HG03565 (cell line): ENCODE data around the gene IRF2.
A peak's percentile ranks its signal among the peaks of the same experiment; 100 is the strongest.

ENCODE experiments used
- ATAC-seq: cut with Tn5 transposase; IDR thresholded peaks from one replicate; pipeline ENCODE4 v1.9.1; 2021; ENCODE audit warnings: mild to moderate bottlenecking, moderate library complexity; ENCODE audit not compliant: unreplicated experiment

Gene IRF2

GRCh38 chr4:184451726-184452125 is 22.6 kb downstream of the IRF2 start:
- ATAC-seq: no peak

GRCh38 chr4:184450743-184451535 is 23.4 kb downstream of the IRF2 start:
- no peak for ATAC-seq

- no peak for ATAC-seq
These were observed 24.3 kb downstream of the IRF2 start for GRCh38 chr4:184450045-184450444.

- ATAC-seq: no peak
These were observed 25.5 kb downstream of the IRF2 start for GRCh38 chr4:184448821-184449220.

GRCh38 chr4:184448141-184448540 is 26.2 kb downstream of the IRF2 start:
- no peak for ATAC-seq

GRCh38 chr4:184447664-184448063 is 26.7 kb downstream of the IRF2 start:
- ATAC-seq: no peak

- ATAC-seq: no peak
These were observed 28.2 kb downstream of the IRF2 start for GRCh38 chr4:184446132-184446658.

- peak; percentile 39 for ATAC-seq
These were observed 29.4 kb downstream of the IRF2 start for GRCh38 chr4:184444953-184445309.

- ATAC-seq: no peak
These were observed 30.0 kb downstream of the IRF2 start for GRCh38 chr4:184444215-184444952.

GRCh38 chr4:184443318-184443717 is 31.0 kb downstream of the IRF2 start:
- ATAC-seq: no peak

- ATAC-seq: no peak
These were observed 32.1 kb downstream of the IRF2 start for GRCh38 chr4:184442314-184442635.

GRCh38 chr4:184441461-184442313 is 32.7 kb downstream of the IRF2 start:
- no peak for ATAC-seq

GRCh38 chr4:184440595-184441358 is 33.6 kb downstream of the IRF2 start:
- ATAC-seq: no peak

- no peak for ATAC-seq
These were observed 34.3 kb downstream of the IRF2 start for GRCh38 chr4:184439856-184440594.

GRCh38 chr4:184439386-184439785 is 35.0 kb downstream of the IRF2 start:
- ATAC-seq: no peak

GRCh38 chr4:184438375-184438774 is 36.0 kb downstream of the IRF2 start:
- ATAC-seq: no peak

- no peak for ATAC-seq
These were observed 36.6 kb downstream of the IRF2 start for GRCh38 chr4:184437565-184438265.

GRCh38 chr4:184434501-184435066 is 39.8 kb downstream of the IRF2 start:
- no peak for ATAC-seq

GRCh38 chr4:184434021-184434420 is 40.3 kb downstream of the IRF2 start:
- no peak for ATAC-seq
